ENCODE results near the gene FASTK. TPM values are rescaled to one million over a fixed set of nuclear protein-coding genes. Genes with fewer than 3 reads are reported as not detected.

Gene FASTK
- total and polyA plus RNA-seq, 2 donors (not counting 3 experiments of a cell fraction or from before 2014, with no cell fraction given), result 73.3 to 113 TPM

DNA sequence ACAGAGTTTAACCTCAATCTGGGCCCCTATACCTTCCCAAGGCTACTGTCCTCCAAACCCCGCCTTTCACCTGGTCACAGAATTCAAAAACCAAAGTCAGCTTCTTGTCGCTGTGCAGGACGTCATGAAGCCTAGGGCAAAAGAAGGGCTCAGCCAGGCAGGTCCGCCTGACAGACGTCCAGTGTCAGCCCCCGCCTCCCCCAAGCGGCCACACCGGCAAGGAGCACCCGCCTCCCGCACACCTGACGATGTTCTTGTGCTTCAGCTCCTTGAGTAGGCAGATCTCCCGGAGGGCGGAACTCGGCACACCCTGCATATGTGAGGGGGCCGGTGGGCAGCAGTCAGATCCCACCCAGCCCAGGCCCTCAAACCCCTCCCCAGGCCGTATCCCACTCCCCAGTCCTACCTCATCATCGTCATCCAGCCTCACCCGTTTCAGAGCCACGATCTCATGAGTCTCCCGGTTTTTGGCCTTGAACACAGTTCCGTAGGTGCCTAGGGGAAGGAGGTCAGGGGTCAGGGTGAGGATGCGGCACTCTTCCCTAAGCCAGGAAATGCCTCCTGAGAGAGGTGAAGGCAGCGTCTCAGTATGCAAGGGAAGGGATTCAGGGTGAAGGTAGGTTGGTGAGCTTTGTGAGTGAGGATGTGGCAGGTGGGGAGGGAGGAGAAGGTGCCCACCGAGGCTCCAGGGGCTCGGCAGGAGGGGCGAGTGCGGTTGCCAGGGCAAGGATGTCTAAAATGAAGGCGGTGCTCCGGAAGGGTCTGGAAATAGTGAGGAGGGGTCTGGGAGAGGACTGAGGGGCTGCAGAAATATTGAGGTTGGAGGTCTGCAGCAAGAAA lies 23.7 kb downstream of the FASTK start:
- DNase-seq (ENCODE audit: low read depth, low spot score) (no peak), FAIRE-seq (no peak)
- Histone ChIP-seq H3K4me2 (ENCODE audit: insufficient read depth, low read length) (peak overlapping the region; percentile 55), H3K9me3 (replicated peaks; ENCODE audit: control insufficient read depth, insufficient read depth, low read length) (no peaks in the 10 kb centered on the region), H3K27me3 (ENCODE audit: control insufficient read depth in 2 of 2, insufficient read depth in 2 of 2, low read length in 2 of 2) (no peaks in the 10 kb centered on the region), H3K27ac (ENCODE audit: insufficient read depth, low read depth, low read length) (no peak overlapping the region), H3K4me3 (replicated peaks in 1 of 3; ENCODE audit: insufficient read depth in 1 of 3, low read depth in 1 of 3, low read length in 3 of 3) (peak overlapping the region; percentile 28 to 69 (median 48)), H3K36me3 (ENCODE audit: control insufficient read depth in 2 of 2, extremely low read depth in 1 of 2, insufficient read depth in 2 of 2, low read length in 2 of 2) (no peaks in the 10 kb centered on the region), H3K9me1 (replicated peaks; ENCODE audit: control insufficient read depth, extremely low read depth, insufficient read depth, low read length) (no peaks in the 10 kb centered on the region), H3K9ac (replicated peaks; ENCODE audit: extremely low read depth, insufficient read depth, low read length) (no peak overlapping the region), H3K4me1 (ENCODE audit: control insufficient read depth, extremely low read depth, insufficient read depth, low read length) (peaks cover 29% of the 10 kb centered on the region), H2AFZ (ENCODE audit: low read depth, low read length) (peak overlapping the region; percentile 81), H4K20me1 (replicated peaks; ENCODE audit: control insufficient read depth, extremely low read depth, insufficient read depth, low read length) (no peaks in the 10 kb centered on the region), H3K79me2 (ENCODE audit: control insufficient read depth, insufficient read depth, low read length) (peaks cover 22% of the 10 kb centered on the region)
- intact Hi-C loops (cut with micrococcal nuclease), result no loop called here
- ChIA-PET CTCF (interaction anchor here (1.0 kb wide), 1 partner anchor 94 kb away, joined by 3 read pairs; no protein-coding TSS in a partner anchor), POLR2A (no interaction called here)
- dilution Hi-C loops (cut with MboI; ENCODE audit: extremely low pct_ligation_motif_present, low sequenced_read_pairs), result no loop called here
- TF ChIP-seq JUN (IDR thresholded peaks at IDR 0.05; ENCODE audit: borderline replicate concordance, insufficient read depth, insufficient read length, low read depth), result no peak
- TF ChIP-seq EZH2 (IDR thresholded peaks at IDR 0.05; ENCODE audit: borderline replicate concordance, low read depth, low read length, severe bottlenecking), result no peak
- no peak for TF ChIP-seq POLR2AphosphoS5 (IDR thresholded peaks at IDR 0.05; ENCODE audit: insufficient read depth, low read depth, low read length)
- TF ChIP-seq POLR2A (IDR thresholded peaks at IDR 0.05; ENCODE audit: low read depth, low read length), result no peak
- TF ChIP-seq, protein P1, sequence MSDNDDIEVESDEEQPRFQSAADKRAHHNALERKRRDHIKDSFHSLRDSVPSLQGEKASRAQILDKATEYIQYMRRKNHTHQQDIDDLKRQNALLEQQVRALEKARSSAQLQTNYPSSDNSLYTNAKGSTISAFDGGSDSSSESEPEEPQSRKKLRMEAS (IDR thresholded peaks at IDR 0.05; ENCODE audit: insufficient read depth, insufficient read length), result no peak
- TF ChIP-seq GATA2 (IDR thresholded peaks at IDR 0.05; ENCODE audit: insufficient read depth, insufficient read length, low read depth, low read length), result no peak
- no peak for TF ChIP-seq MYC (IDR thresholded peaks at IDR 0.05; ENCODE audit: low read depth, low read length)
- TF ChIP-seq FOS (IDR thresholded peaks at IDR 0.05; ENCODE audit: borderline replicate concordance, insufficient read depth, low read length), result no peak
- no TSS peak for BruUV-seq (replicated peaks)
